GM23338 (cell line): ENCODE data around the gene PCSK2. TPM values are rescaled to one million over a fixed set of nuclear protein-coding genes. Genes with fewer than 3 reads are reported as not detected.

ENCODE experiments used
- ATAC-seq: fragments of 200-7000 bp; cut with Tn5 transposase; 3 replicates; pipeline ENCODE4 v1.9.1; 2020
- DNase-seq: peaks from one replicate; pipeline ENCODE4 v3.0.0-alpha.2; 2015; ENCODE audit warnings: low spot score
- H2AFZ ChIP-seq: fragments of 200-600 bp; sonication (generic); 2 replicates; pipeline ENCODE4 v1.8.0; 2016; ENCODE audit warnings: antibody characterized with exemption, mild to moderate bottlenecking, moderate library complexity
- H3F3A ChIP-seq: fragments of 200-600 bp; sonication (generic); replicated peaks from 2 replicates; pipeline ENCODE4 v1.8.0; 2017; ENCODE audit warnings: antibody characterized with exemption, mixed run types, low read depth
- H3K27ac ChIP-seq: fragments of 200-600 bp; sonication (generic); 2 replicates; pipeline ENCODE4 v1.6.1; 2016; ENCODE audit warnings: low read depth
- H3K27me3 ChIP-seq: fragments of 200-600 bp; sonication (generic); 2 replicates; pipeline ENCODE4 v1.8.0; 2016; ENCODE audit warnings: mild to moderate bottlenecking, mixed run types, moderate library complexity; ENCODE audit not compliant: insufficient read depth
- H3K36me3 ChIP-seq: fragments of 200-600 bp; sonication (generic); 2 replicates; pipeline ENCODE4 v1.8.0; 2016; ENCODE audit warnings: mild to moderate bottlenecking; ENCODE audit not compliant: insufficient read depth
- H3K4me1 ChIP-seq: fragments of 200-600 bp; sonication (generic); 2 replicates; pipeline ENCODE4 v1.8.0; 2016; ENCODE audit warnings: mild to moderate bottlenecking, moderate library complexity; ENCODE audit not compliant: insufficient read depth
- H3K4me2 ChIP-seq: fragments of 200-600 bp; sonication (generic); 2 replicates; pipeline ENCODE4 v1.7.1; 2017; ENCODE audit warnings: mixed run types
- H3K4me3 ChIP-seq: fragments of 200-600 bp; sonication (generic); 2 replicates; pipeline ENCODE4 v1.6.1; 2016; ENCODE audit warnings: mixed run types
- H3K79me2 ChIP-seq: fragments of 200-600 bp; sonication (generic); replicated peaks from 2 replicates; pipeline ENCODE4 v1.8.0; 2017; ENCODE audit warnings: mild to moderate bottlenecking; ENCODE audit not compliant: insufficient read depth
- H3K9me2 ChIP-seq: fragments of 200-600 bp; sonication (generic); 2 replicates; pipeline ENCODE4 v1.8.0; 2017; ENCODE audit not compliant: insufficient read depth
- H4K20me1 ChIP-seq: fragments of 200-600 bp; sonication (generic); replicated peaks from 2 replicates; pipeline ENCODE4 v1.8.0; 2017; ENCODE audit warnings: mild to moderate bottlenecking; ENCODE audit not compliant: insufficient read depth
- H3K27ac Mint-ChIP-seq: 2 replicates; pipeline ENCODE4 v1.8.0; 2020; ENCODE audit warnings: inconsistent platforms, mild to moderate bottlenecking, moderate library complexity, mixed read lengths
- H3K27me3 Mint-ChIP-seq: 3 replicates; pipeline ENCODE4 v1.8.0; 2022; ENCODE audit warnings: low read depth, mild to moderate bottlenecking, moderate library complexity, mixed read lengths, inconsistent platforms; ENCODE audit not compliant: insufficient read depth, poor library complexity
- H3K36me3 Mint-ChIP-seq: 3 replicates; pipeline ENCODE4 v1.8.0; 2021; ENCODE audit warnings: low read depth, mild to moderate bottlenecking, inconsistent platforms, moderate library complexity, mixed read lengths
- H3K4me1 Mint-ChIP-seq: 3 replicates; pipeline ENCODE4 v1.8.0; 2020; ENCODE audit warnings: mild to moderate bottlenecking, inconsistent platforms, mixed read lengths
- H3K4me3 Mint-ChIP-seq: 3 replicates; pipeline ENCODE4 v1.8.0; 2021; ENCODE audit warnings: moderate library complexity, mild to moderate bottlenecking, inconsistent platforms, mixed read lengths
- H3K9me3 Mint-ChIP-seq: 3 replicates; pipeline ENCODE4 v1.8.0; 2020; ENCODE audit warnings: moderate library complexity, mild to moderate bottlenecking, inconsistent platforms, mixed read lengths
- CREB1 ChIP-seq: fragments of 250-450 bp; sonication (Bioruptor Pico); IDR thresholded peaks from 2 replicates; pipeline ENCODE4 v1.5.0; 2020; ENCODE audit warnings: low read depth, mild to moderate bottlenecking, moderate library complexity
- CTCF ChIP-seq, 2 experiments: fragments of 200-600 bp in 1 of 2; sonication (generic) in 1 of 2; conservative IDR thresholded peaks; 2 replicates each; pipeline versions ENCODE4 v1.5.1 to v1.6.1; 2016 to 2017; ENCODE audit warnings: antibody characterized with exemption in 2 of 2, low read depth in 2 of 2, mild to moderate bottlenecking in 2 of 2, moderate library complexity in 1 of 2
- EZH2phosphoT487 ChIP-seq: fragments of 200-600 bp; sonication (generic); IDR thresholded peaks from one replicate; pipeline ENCODE4 v1.8.1; 2018; ENCODE audit warnings: antibody characterized with exemption; ENCODE audit not compliant: unreplicated experiment
- JUNB ChIP-seq: IDR thresholded peaks from one replicate; pipeline ENCODE4 v1.6.1; 2016; ENCODE audit warnings: antibody characterized with exemption; ENCODE audit not compliant: unreplicated experiment
- NANOG ChIP-seq: IDR thresholded peaks from 2 replicates; pipeline ENCODE4 v1.6.1; 2016; ENCODE audit warnings: antibody characterized with exemption, borderline replicate concordance
- REST ChIP-seq: IDR thresholded peaks from one replicate; pipeline ENCODE4 v1.6.1; 2018; ENCODE audit warnings: antibody characterized with exemption; ENCODE audit not compliant: unreplicated experiment
- STAT1 ChIP-seq: IDR thresholded peaks from one replicate; pipeline ENCODE4 v1.6.1; 2016; ENCODE audit warnings: antibody characterized with exemption; ENCODE audit not compliant: unreplicated experiment
- ZNF114 ChIP-seq: fragments of 250-450 bp; sonication (Bioruptor Pico); IDR thresholded peaks from 2 replicates; pipeline ENCODE4 v1.5.0; 2020; ENCODE audit warnings: mild to moderate bottlenecking, moderate library complexity
- ZNF331 ChIP-seq: fragments of 250-450 bp; sonication (Bioruptor Pico); IDR thresholded peaks from 2 replicates; pipeline ENCODE4 v1.5.0; 2020; ENCODE audit warnings: low read depth, mild to moderate bottlenecking, moderate library complexity
- ZNF462 ChIP-seq: fragments of 250-450 bp; sonication (Bioruptor Pico); IDR thresholded peaks from 2 replicates; pipeline ENCODE4 v1.5.0; 2020; ENCODE audit warnings: mild to moderate bottlenecking, moderate library complexity
- polyA plus RNA-seq: library from polyadenylated mRNA; unstranded; fragments of >200 nt; fragmentation: Nextera tagmentation; extraction: Ambion mirVana; gene quantifications from 2 replicates; pipeline ENCODE4 v1.2.1, GENCODE V29; 2016
- total RNA-seq: library from RNA; depleted of rRNA; stranded (reverse); fragments of >200 nt; shearing (Covaris generic); gene quantifications from 2 replicates; pipeline ENCODE4 v1.2.3, GENCODE V29; 2014

The PCSK2 gene
- total and polyA plus RNA-seq, 2 experiments from 2014 or later = 0.37 to 1.1 TPM

- Histone ChIP-seq H3K27me3 (no peaks in the 10 kb centered on the region), H3K9me2 (no peaks in the 10 kb centered on the region), H3F3A (no peaks in the 10 kb centered on the region), H2AFZ (no peak overlapping the region), H3K36me3 (no peaks in the 10 kb centered on the region), H3K4me3 (no peak overlapping the region), H3K4me1 (no peaks in the 10 kb centered on the region), H3K27ac (no peak overlapping the region), H3K79me2 (no peaks in the 10 kb centered on the region), H3K4me2 (no peak overlapping the region), H4K20me1 (no peaks in the 10 kb centered on the region)
- TF ChIP-seq ZNF331 (CRISPR knock-in tag) (no peak), CREB1 (CRISPR knock-in tag) (no peak), ZNF462 (CRISPR knock-in tag) (no peak), STAT1 (no peak), JUNB (no peak), NANOG (no peak), ZNF114 (CRISPR knock-in tag) (no peak), CTCF (conservative IDR thresholded peaks at IDR 0.05; ENCODE audit: low read depth in 2 of 2) (no peak), REST (no peak), EZH2phosphoT487 (no peak)
- no peaks in the 10 kb centered on the region for H3K36me3 Mint-ChIP-seq
- H3K4me3 Mint-ChIP-seq = no peak overlapping the region
- H3K9me3 Mint-ChIP-seq = no peaks in the 10 kb centered on the region; the same call in 2 of the 3 replicates
- ATAC-seq = no peak
- no peaks in the 10 kb centered on the region for H3K4me1 Mint-ChIP-seq
- no peaks in the 10 kb centered on the region for H3K27me3 Mint-ChIP-seq
- H3K27ac Mint-ChIP-seq = no peak overlapping the region
- DNase-seq = no peak
These were observed 167.6 kb downstream of the PCSK2 start for GRCh38 chr20:17394411-17394810.
